ENCODE measurements around the gene SEC62. TPM values are rescaled to one million over a fixed set of nuclear protein-coding genes. Genes with fewer than 3 reads are reported as not detected.

SEC62 gene
- total RNA-seq, 4 donors from 2014 or later: 16.5 to 28.8 (median 22.8) TPM

GRCh38 chr3:169990431-169990830, 23.8 kb downstream of the SEC62 start:
- 93 to 95% methylated on average over 4 of the region's 4 CpGs for WGBS, 2 donors
- intact Hi-C loops (cut with DNase I; ENCODE audit: low total_unique reads): no loop called here

GRCh38 chr3:169992156-169992555, 25.5 kb downstream of the SEC62 start:
- intact Hi-C loops (cut with DNase I; ENCODE audit: low total_unique reads): no loop called here
- 55% methylated on average over 3 of the region's 3 CpGs for WGBS, 2 donors
- DNase-seq (ENCODE audit: low spot score in 2 of 2): no peak
- TF ChIP-seq POLR2A (IDR thresholded peaks at IDR 0.05) (no peak), CTCF (IDR thresholded peaks at IDR 0.05) (no peak)
- H3K4me3 ChIP-seq (ENCODE audit: low read depth, poor library complexity, severe bottlenecking): no peak overlapping the region

More at GRCh38 chr3:169990431-169990830, 23.8 kb downstream of the SEC62 start:
- no peak for TF ChIP-seq POLR2A (IDR thresholded peaks at IDR 0.05)
- no peak for TF ChIP-seq CTCF (IDR thresholded peaks at IDR 0.05)
- no peak overlapping the region for H3K4me3 ChIP-seq (ENCODE audit: low read depth, poor library complexity, severe bottlenecking)
- DNase-seq (ENCODE audit: low spot score in 2 of 2): no peak

GRCh38 chr3:169992781-169993180, 26.2 kb downstream of the SEC62 start:
- no peak for DNase-seq (ENCODE audit: low spot score in 2 of 2)
- H3K4me3 ChIP-seq (ENCODE audit: low read depth, poor library complexity, severe bottlenecking): no peak overlapping the region
- intact Hi-C loops (cut with DNase I; ENCODE audit: low total_unique reads): no loop called here
- 77 to 85% methylated on average over 5 of the region's 5 CpGs for WGBS, 2 donors
- TF ChIP-seq CTCF (IDR thresholded peaks at IDR 0.05) (no peak), POLR2A (IDR thresholded peaks at IDR 0.05) (no peak)

GRCh38 chr3:169993761-169994160, 27.2 kb downstream of the SEC62 start:
- DNase-seq (ENCODE audit: low spot score in 2 of 2): no peak
- H3K4me3 ChIP-seq (ENCODE audit: low read depth, poor library complexity, severe bottlenecking): no peak overlapping the region
- intact Hi-C loops (cut with DNase I; ENCODE audit: low total_unique reads): no loop called here
- TF ChIP-seq POLR2A (IDR thresholded peaks at IDR 0.05) (no peak), CTCF (IDR thresholded peaks at IDR 0.05) (no peak)
- 96 to 97% methylated on average over 3 of the region's 3 CpGs for WGBS, 2 donors

- intact Hi-C loops (cut with DNase I; ENCODE audit: low total_unique reads): no loop called here
- H3K4me3 ChIP-seq (ENCODE audit: low read depth, poor library complexity, severe bottlenecking): no peak overlapping the region
- DNase-seq (ENCODE audit: low spot score in 2 of 2): no peak
- WGBS, 2 donors: 92 to 94% methylated on average over 2 of the region's 2 CpGs
- no peak for TF ChIP-seq POLR2A (IDR thresholded peaks at IDR 0.05)
- no peak for TF ChIP-seq CTCF (IDR thresholded peaks at IDR 0.05)
These were observed 29.5 kb downstream of the SEC62 start for GRCh38 chr3:169996063-169996462.

GRCh38 chr3:169998668-169999131, 32.1 kb downstream of the SEC62 start:
- WGBS, 2 donors: 48 to 53% methylated on average over 2 of the region's 2 CpGs
- DNase-seq (ENCODE audit: low spot score in 2 of 2): no peak
- H3K4me3 ChIP-seq (ENCODE audit: low read depth, poor library complexity, severe bottlenecking): no peak overlapping the region
- TF ChIP-seq POLR2A (IDR thresholded peaks at IDR 0.05) (no peak), CTCF (IDR thresholded peaks at IDR 0.05) (no peak)
- intact Hi-C loops (cut with DNase I; ENCODE audit: low total_unique reads): no loop called here
